A549 (cell line): ENCODE data around the gene IRX5. TPM values are rescaled to one million over a fixed set of nuclear protein-coding genes. Genes with fewer than 3 reads are reported as not detected.

ENCODE experiments used
- ATAC-seq, 2 experiments: fragments of 200-7000 bp in 1 of 2; fragments of >200 bp in 1 of 2; cut with Nextera tagmentation in 1 of 2; cut with Tn5 transposase in 1 of 2; 3 replicates each; pipeline versions ENCODE4 v1.8.0 to v1.9.1; 2018 to 2020; ENCODE audit warnings: mild to moderate bottlenecking in 1 of 2, moderate library complexity in 1 of 2
- CTCF ChIA-PET: fragments of 300-600 bp; sonication (Branson Sonifier 250); formaldehyde crosslinking; extraction: SDS; loops from one replicate; lab custom pipeline; 2021; ENCODE audit warnings: antibody characterized with exemption, inconsistent platforms; lab: Yijun Ruan, JAX
- POLR2A ChIA-PET: fragments of 350-600 bp; formaldehyde crosslinking; extraction: SDS; loops from one replicate; lab custom pipeline; 2021; ENCODE audit warnings: antibody characterized with exemption, inconsistent platforms; lab: Yijun Ruan, JAX
- DNase-seq, 2 experiments: peaks; one replicate each; pipeline versions ENCODE4 v3.0.0 to v3.0.0-alpha.2; 2011 to 2016; ENCODE audit warnings: low read depth in 1 of 2, low spot score in 1 of 2
- FAIRE-seq: peaks from 2 replicates; lab custom pipeline; 2011; peaks lifted over from hg19 to GRCh38; lab: Jason Lieb, UNC
- H3K27ac ChIP-seq, 2 experiments: fragments of >200 bp; sonication (Bioruptor Twin); formaldehyde crosslinking; 3 replicates each; pipeline ENCODE4 v1.5.1; 2016 to 2017
- H3K4me1 ChIP-seq: fragments of >200 bp; sonication (Bioruptor Twin); formaldehyde crosslinking; 3 replicates; pipeline ENCODE4 v1.6.1; 2016
- H3K4me2 ChIP-seq: fragments of >200 bp; sonication (Bioruptor Twin); formaldehyde crosslinking; 3 replicates; pipeline ENCODE4 v1.6.1; 2016
- H3K4me3 ChIP-seq: fragments of >200 bp; sonication (Bioruptor Twin); formaldehyde crosslinking; 3 replicates; pipeline ENCODE4 v1.5.1; 2016
- H3K9me3 ChIP-seq: fragments of >200 bp; sonication (Bioruptor Twin); formaldehyde crosslinking; 3 replicates; pipeline ENCODE4 v1.6.1; 2016
- CEBPB ChIP-seq, 2 experiments: fragments of >200 bp in 1 of 2; sonication (Bioruptor Twin) in 1 of 2; formaldehyde crosslinking in 1 of 2; IDR thresholded peaks; 2 replicates each; pipeline ENCODE4 v1.6.1; 2012 to 2016
- EHF ChIP-seq: fragments of 250-450 bp; sonication (Bioruptor Pico); IDR thresholded peaks from 2 replicates; pipeline ENCODE4 v1.5.0; 2020; ENCODE audit warnings: mild to moderate bottlenecking
- EHMT2 ChIP-seq: fragments of 200-600 bp; sonication (generic); IDR thresholded peaks from 2 replicates; pipeline ENCODE4 v1.6.1; 2016; ENCODE audit warnings: antibody characterized with exemption, low read depth, mild to moderate bottlenecking, moderate library complexity
- EP300 ChIP-seq, 2 experiments: fragments of >200 bp; sonication (Bioruptor Twin); formaldehyde crosslinking; IDR thresholded peaks; 2 replicates in 1 of 2; 3 replicates in 1 of 2; pipeline ENCODE4 v1.6.1; 2016 to 2017
- ESRRA ChIP-seq: fragments of 150-350 bp; IDR thresholded peaks from 2 replicates; pipeline ENCODE4 v1.6.1; 2014; ENCODE audit warnings: mild to moderate bottlenecking, low read length, borderline replicate concordance
- FOSB ChIP-seq: fragments of 250-450 bp; sonication (Bioruptor Pico); IDR thresholded peaks from 2 replicates; pipeline ENCODE4 v1.5.0; 2020; ENCODE audit warnings: mild to moderate bottlenecking, moderate library complexity
- FOXS1 ChIP-seq: fragments of 250-450 bp; sonication (Bioruptor Pico); IDR thresholded peaks from 2 replicates; pipeline ENCODE4 v1.5.0; 2020; ENCODE audit warnings: mild to moderate bottlenecking, moderate library complexity
- HOXA7 ChIP-seq: fragments of 250-450 bp; sonication (Bioruptor Pico); IDR thresholded peaks from 2 replicates; pipeline ENCODE4 v1.5.0; 2020; ENCODE audit warnings: mild to moderate bottlenecking, moderate library complexity
- JUN ChIP-seq, 2 experiments: fragments of >200 bp; sonication (Bioruptor Twin); formaldehyde crosslinking; IDR thresholded peaks; 2 replicates in 1 of 2; 3 replicates in 1 of 2; pipeline ENCODE4 v1.6.1; 2016 to 2017
- KDM1A ChIP-seq: fragments of 200-600 bp; sonication (generic); IDR thresholded peaks from 2 replicates; pipeline ENCODE4 v1.6.1; 2016; ENCODE audit warnings: low read depth, mild to moderate bottlenecking
- KDM5A ChIP-seq: fragments of 200-600 bp; sonication (generic); IDR thresholded peaks from 2 replicates; pipeline ENCODE4 v1.6.1; 2016; ENCODE audit warnings: antibody characterized with exemption, mild to moderate bottlenecking
- MAZ ChIP-seq: fragments of 150-350 bp; IDR thresholded peaks from 2 replicates; pipeline ENCODE4 v1.6.1; 2014; ENCODE audit warnings: antibody characterized with exemption, low read depth, low read length, borderline replicate concordance
- PHF8 ChIP-seq: fragments of 200-600 bp; sonication (generic); IDR thresholded peaks from 2 replicates; pipeline ENCODE4 v1.6.1; 2016; ENCODE audit warnings: low read depth, mild to moderate bottlenecking, antibody characterized with exemption, moderate library complexity, borderline replicate concordance
- POLR2AphosphoS2 ChIP-seq: conservative IDR thresholded peaks from 2 replicates; pipeline ENCODE4 v1.6.1; 2012; ENCODE audit warnings: low read length, improper control_type of control experiment, inconsistent platforms
- ZSCAN20 ChIP-seq: fragments of 250-450 bp; sonication (Bioruptor Pico); IDR thresholded peaks from 2 replicates; pipeline ENCODE4 v1.8.0; 2022; ENCODE audit warnings: mild to moderate bottlenecking, moderate library complexity
- WGBS: methylation state at CpG from one replicate; pipeline ENCODE4 v1.1.6; 2017; ENCODE audit errors: missing lambda C conversion rate; 5-methylcytosine and 5-hydroxymethylcytosine counted together
- polyA plus RNA-seq, 4 experiments: library from polyadenylated mRNA; depleted of rRNA in 3 of 4; stranded (reverse); fragments of >200 nt; fragmentation: RNase III in 1 of 4; extraction: RNeasy Plus Mini Kit Qiagen cat#74134 plus additional on column Dnase treatment in 1 of 4; gene quantifications; 2 replicates in 3 of 4; 3 replicates in 1 of 4; pipeline ENCODE4 v1.2.3, GENCODE V29; 2011 to 2017
- TF ChIP-seq, protein P1 (sequence below): fragments of >200 bp; sonication (Bioruptor Twin); formaldehyde crosslinking; IDR thresholded peaks from 3 replicates; pipeline ENCODE4 v1.5.1; 2016
- TF ChIP-seq, protein P2 (sequence below): fragments of 250-450 bp; sonication (Bioruptor Pico); IDR thresholded peaks from 2 replicates; pipeline ENCODE4 v1.5.0; 2021; ENCODE audit warnings: mild to moderate bottlenecking, moderate library complexity, borderline replicate concordance
- TF ChIP-seq, protein P3 (sequence below): fragments of >200 bp; sonication (Bioruptor Twin); formaldehyde crosslinking; IDR thresholded peaks from 2 replicates; pipeline ENCODE4 v1.6.1; 2016
- TF ChIP-seq, protein P4 (sequence below): IDR thresholded peaks from 2 replicates; pipeline ENCODE4 v1.6.1; 2012
- TF ChIP-seq, protein P5 (sequence below): fragments of 150-350 bp; IDR thresholded peaks from 2 replicates; pipeline ENCODE4 v1.6.1; 2014; ENCODE audit warnings: low read depth, mild to moderate bottlenecking, low read length

Gene IRX5
- polyA plus RNA-seq, 2 of the 4 experiments (the other 2 are of a cell fraction), result 0.67 to 0.88 TPM

DNA sequence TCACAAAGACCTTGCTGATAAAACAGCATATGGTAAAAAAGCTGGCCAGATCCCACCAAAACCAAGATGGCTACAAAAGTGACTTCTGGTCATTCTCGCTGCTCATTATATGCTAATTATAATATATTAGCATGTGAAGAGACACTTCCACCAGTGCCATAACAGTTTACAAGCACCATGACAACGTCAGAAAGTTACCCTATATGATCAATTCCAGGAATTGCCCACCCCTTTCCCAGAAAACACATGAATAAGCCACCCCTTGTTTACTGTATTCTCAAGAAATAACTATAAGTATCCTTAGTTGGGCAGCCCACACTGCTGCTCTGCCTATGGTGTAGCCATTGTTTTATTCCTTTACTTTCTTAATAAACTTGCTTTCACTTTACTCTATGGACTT lies 44.6 kb upstream of the IRX5 start:
- Histone ChIP-seq H3K4me1 (no peaks in the 10 kb centered on the region), H3K4me3 (no peak overlapping the region), H3K4me2 (no peak overlapping the region), H3K9me3 (peaks cover 5% of the 10 kb centered on the region; the same call in 1 of the 3 replicates)
- FAIRE-seq (no peak), ATAC-seq (no peak), DNase-seq (no peak)
- ChIA-PET CTCF (no interaction called here), POLR2A (no interaction called here)
- 23% methylated on average over 2 of the region's 2 CpGs for WGBS
- TF ChIP-seq ESRRA (no peak), ZSCAN20 (no peak), POLR2AphosphoS2 (no peak), KDM1A (no peak), CEBPB (IDR thresholded peaks at IDR 0.05) (no peak)
- TF ChIP-seq, protein P1, sequence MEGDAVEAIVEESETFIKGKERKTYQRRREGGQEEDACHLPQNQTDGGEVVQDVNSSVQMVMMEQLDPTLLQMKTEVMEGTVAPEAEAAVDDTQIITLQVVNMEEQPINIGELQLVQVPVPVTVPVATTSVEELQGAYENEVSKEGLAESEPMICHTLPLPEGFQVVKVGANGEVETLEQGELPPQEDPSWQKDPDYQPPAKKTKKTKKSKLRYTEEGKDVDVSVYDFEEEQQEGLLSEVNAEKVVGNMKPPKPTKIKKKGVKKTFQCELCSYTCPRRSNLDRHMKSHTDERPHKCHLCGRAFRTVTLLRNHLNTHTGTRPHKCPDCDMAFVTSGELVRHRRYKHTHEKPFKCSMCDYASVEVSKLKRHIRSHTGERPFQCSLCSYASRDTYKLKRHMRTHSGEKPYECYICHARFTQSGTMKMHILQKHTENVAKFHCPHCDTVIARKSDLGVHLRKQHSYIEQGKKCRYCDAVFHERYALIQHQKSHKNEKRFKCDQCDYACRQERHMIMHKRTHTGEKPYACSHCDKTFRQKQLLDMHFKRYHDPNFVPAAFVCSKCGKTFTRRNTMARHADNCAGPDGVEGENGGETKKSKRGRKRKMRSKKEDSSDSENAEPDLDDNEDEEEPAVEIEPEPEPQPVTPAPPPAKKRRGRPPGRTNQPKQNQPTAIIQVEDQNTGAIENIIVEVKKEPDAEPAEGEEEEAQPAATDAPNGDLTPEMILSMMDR, result no peak
- TF ChIP-seq, all 56 proteins: peak for 0
- no peak overlapping the region for H3K27ac ChIP-seq

DNA sequence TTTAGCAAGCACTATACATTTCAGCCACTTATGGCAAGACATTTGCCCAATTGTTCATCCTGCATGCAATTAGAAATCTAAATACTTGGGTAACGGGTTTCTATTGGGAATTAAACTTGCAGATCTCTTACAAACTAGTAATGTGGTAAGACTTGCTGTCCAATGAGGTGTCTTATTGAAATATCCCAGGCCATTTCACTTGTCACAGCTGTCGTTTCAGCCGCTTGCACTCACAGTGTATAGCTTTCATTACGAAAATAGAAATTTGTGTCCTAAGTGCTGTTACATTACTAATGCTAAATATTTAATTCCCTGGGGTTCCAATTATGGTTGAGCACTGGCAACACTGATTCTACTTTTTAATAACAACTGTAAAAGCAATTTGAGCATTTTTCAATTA lies 40.3 kb upstream of the IRX5 start:
- ChIA-PET CTCF (no interaction called here), POLR2A (no interaction called here)
- DNase-seq (no peak), ATAC-seq (no peak), FAIRE-seq (no peak)
- H3K27ac ChIP-seq, result no peak overlapping the region
- no peak overlapping the region for H3K4me2 ChIP-seq
- no peaks in the 10 kb centered on the region for H3K9me3 ChIP-seq
- H3K4me3 ChIP-seq, result no peak overlapping the region
- WGBS, result 84% methylated on average over 4 of the region's 4 CpGs
- no peaks in the 10 kb centered on the region for H3K4me1 ChIP-seq
- TF ChIP-seq, protein P2, sequence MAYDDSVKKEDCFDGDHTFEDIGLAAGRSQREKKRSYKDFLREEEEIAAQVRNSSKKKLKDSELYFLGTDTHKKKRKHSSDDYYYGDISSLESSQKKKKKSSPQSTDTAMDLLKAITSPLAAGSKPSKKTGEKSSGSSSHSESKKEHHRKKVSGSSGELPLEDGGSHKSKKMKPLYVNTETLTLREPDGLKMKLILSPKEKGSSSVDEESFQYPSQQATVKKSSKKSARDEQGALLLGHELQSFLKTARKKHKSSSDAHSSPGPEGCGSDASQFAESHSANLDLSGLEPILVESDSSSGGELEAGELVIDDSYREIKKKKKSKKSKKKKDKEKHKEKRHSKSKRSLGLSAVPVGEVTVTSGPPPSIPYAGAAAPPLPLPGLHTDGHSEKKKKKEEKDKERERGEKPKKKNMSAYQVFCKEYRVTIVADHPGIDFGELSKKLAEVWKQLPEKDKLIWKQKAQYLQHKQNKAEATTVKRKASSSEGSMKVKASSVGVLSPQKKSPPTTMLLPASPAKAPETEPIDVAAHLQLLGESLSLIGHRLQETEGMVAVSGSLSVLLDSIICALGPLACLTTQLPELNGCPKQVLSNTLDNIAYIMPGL (CRISPR knock-in tag), result no peak
- TF ChIP-seq, protein P3, sequence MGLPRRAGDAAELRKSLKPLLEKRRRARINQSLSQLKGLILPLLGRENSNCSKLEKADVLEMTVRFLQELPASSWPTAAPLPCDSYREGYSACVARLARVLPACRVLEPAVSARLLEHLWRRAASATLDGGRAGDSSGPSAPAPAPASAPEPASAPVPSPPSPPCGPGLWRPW, result no peak
- TF ChIP-seq KDM5A (no peak), PHF8 (no peak), MAZ (no peak), FOSB (CRISPR knock-in tag) (no peak), EHMT2 (no peak)
- TF ChIP-seq, protein P4, sequence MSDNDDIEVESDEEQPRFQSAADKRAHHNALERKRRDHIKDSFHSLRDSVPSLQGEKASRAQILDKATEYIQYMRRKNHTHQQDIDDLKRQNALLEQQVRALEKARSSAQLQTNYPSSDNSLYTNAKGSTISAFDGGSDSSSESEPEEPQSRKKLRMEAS, result no peak
- TF ChIP-seq, protein P5, sequence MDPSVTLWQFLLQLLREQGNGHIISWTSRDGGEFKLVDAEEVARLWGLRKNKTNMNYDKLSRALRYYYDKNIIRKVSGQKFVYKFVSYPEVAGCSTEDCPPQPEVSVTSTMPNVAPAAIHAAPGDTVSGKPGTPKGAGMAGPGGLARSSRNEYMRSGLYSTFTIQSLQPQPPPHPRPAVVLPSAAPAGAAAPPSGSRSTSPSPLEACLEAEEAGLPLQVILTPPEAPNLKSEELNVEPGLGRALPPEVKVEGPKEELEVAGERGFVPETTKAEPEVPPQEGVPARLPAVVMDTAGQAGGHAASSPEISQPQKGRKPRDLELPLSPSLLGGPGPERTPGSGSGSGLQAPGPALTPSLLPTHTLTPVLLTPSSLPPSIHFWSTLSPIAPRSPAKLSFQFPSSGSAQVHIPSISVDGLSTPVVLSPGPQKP, result no peak

DNA sequence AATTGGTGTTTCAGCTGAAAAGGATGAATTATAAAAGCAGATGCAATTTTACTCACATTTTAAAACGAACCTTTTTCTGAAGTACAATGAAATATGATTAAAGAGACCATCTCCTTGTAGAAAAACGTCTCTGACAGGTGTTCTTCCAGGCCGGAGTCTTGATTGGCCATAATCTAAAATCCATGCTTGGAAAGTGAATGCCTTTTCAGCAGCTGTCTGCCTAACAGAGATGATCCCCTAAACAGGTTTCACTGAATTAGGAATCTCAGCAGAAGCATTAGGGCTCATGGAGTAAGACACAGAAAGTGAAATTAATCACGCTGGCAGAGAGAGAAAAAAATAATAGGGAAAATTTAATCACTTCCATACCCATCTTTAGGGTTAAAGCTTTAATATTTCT lies 39.3 kb upstream of the IRX5 start:
- FAIRE-seq (no peak), DNase-seq (no peak), ATAC-seq (no peak)
- ChIA-PET POLR2A (no interaction called here), CTCF (interaction anchor here (0.8 kb wide), 1 partner anchor 36 kb away, joined by 3 read pairs; no protein-coding TSS in a partner anchor)
- no peak overlapping the region for H3K4me3 ChIP-seq
- 36% methylated on average over 4 of the region's 4 CpGs for WGBS
- no peak overlapping the region for H3K27ac ChIP-seq
- H3K4me1 ChIP-seq, result no peaks in the 10 kb centered on the region
- H3K9me3 ChIP-seq, result no peaks in the 10 kb centered on the region
- TF ChIP-seq HOXA7 (CRISPR knock-in tag) (no peak), EP300 (IDR thresholded peaks at IDR 0.05) (no peak), EHF (no peak), JUN (IDR thresholded peaks at IDR 0.05) (no peak), FOXS1 (no peak)
- no peak overlapping the region for H3K4me2 ChIP-seq
